GM12878 (cell line): ENCODE measurements around the gene RASGRP2.

Experiments
- ATF3 ChIP-seq: IDR thresholded peaks from 2 replicates; pipeline ENCODE4 v1.6.1; 2011; ENCODE audit warnings: low read depth, mild to moderate bottlenecking, low read length, moderate library complexity, borderline replicate concordance; ENCODE audit errors: extremely low read depth
- BCL3 ChIP-seq: IDR thresholded peaks from 2 replicates; pipeline ENCODE4 v1.6.1; 2011; ENCODE audit warnings: borderline replicate concordance, low read depth, mild to moderate bottlenecking, moderate library complexity, low read length; ENCODE audit not compliant: insufficient read depth, poor library complexity, severe bottlenecking
- CTCF ChIP-seq, 3 experiments: IDR thresholded peaks in 2 of 3; conservative IDR thresholded peaks in 1 of 3; 2 replicates each; pipeline ENCODE4 v1.5.1; 2011; ENCODE audit warnings: low read depth in 3 of 3, low read length in 3 of 3, mild to moderate bottlenecking in 3 of 3, control low read depth in 2 of 3, moderate library complexity in 2 of 3, inconsistent platforms in 1 of 3, mixed read lengths in 1 of 3; ENCODE audit not compliant: control insufficient read depth in 2 of 3, insufficient read depth in 1 of 3; ENCODE audit errors: extremely low read depth in 1 of 3
- HDAC2 ChIP-seq: fragments of 200-600 bp; sonication (generic); IDR thresholded peaks from 2 replicates; pipeline ENCODE4 v1.6.1; 2017
- MTA3 ChIP-seq: IDR thresholded peaks from 2 replicates; pipeline ENCODE4 v1.6.1; 2012; ENCODE audit warnings: low read length, inconsistent platforms, borderline replicate concordance
- NRF1 ChIP-seq: conservative IDR thresholded peaks from 2 replicates; pipeline ENCODE4 v1.6.1; 2011; ENCODE audit warnings: mild to moderate bottlenecking, low read depth, low read length, improper control_type of control experiment
- POLR2A ChIP-seq: IDR thresholded peaks from 2 replicates; pipeline ENCODE4 v1.6.1; 2011; ENCODE audit warnings: low read depth, mild to moderate bottlenecking, low read length
- POU2F2 ChIP-seq: IDR thresholded peaks from 3 replicates; pipeline ENCODE4 v1.6.1; 2011; ENCODE audit warnings: low read depth, mild to moderate bottlenecking, low read length, borderline replicate concordance
- RAD21 ChIP-seq: IDR thresholded peaks from 2 replicates; pipeline ENCODE4 v1.6.1; 2011; ENCODE audit warnings: mild to moderate bottlenecking, low read depth, low read length, moderate library complexity; ENCODE audit not compliant: insufficient read depth
- SMC3 ChIP-seq: IDR thresholded peaks from 2 replicates; pipeline ENCODE4 v1.6.1; 2011; ENCODE audit warnings: low read length, improper control_type of control experiment, borderline replicate concordance
- STAT1 ChIP-seq: fragments of 450-650 bp; conservative IDR thresholded peaks from 2 replicates; pipeline ENCODE4 v1.6.1; 2014; ENCODE audit warnings: antibody characterized with exemption, mild to moderate bottlenecking
- TBL1XR1 ChIP-seq: IDR thresholded peaks from 2 replicates; pipeline ENCODE4 v1.6.1; 2012; ENCODE audit warnings: low read depth, low read length, improper control_type of control experiment
- USF1 ChIP-seq: IDR thresholded peaks from 2 replicates; pipeline ENCODE4 v1.6.1; 2011; ENCODE audit warnings: borderline replicate concordance, low read depth, mild to moderate bottlenecking, moderate library complexity, mixed read lengths, low read length; ENCODE audit not compliant: insufficient read depth; ENCODE audit errors: extremely low read length
- ZNF592 ChIP-seq: fragments of 450-650 bp; IDR thresholded peaks from 2 replicates; pipeline ENCODE4 v1.6.1; 2017; ENCODE audit warnings: mild to moderate bottlenecking, moderate library complexity

- TF ChIP-seq BCL3 (no peak), HDAC2 (no peak), STAT1 (no peak), SMC3 (no peak), NRF1 (no peak), CTCF (IDR thresholded peaks at IDR 0.05 in 2 of 3, conservative IDR thresholded peaks at IDR 0.05 in 1 of 3; ENCODE audit: control insufficient read depth in 2 of 3, extremely low read depth in 1 of 3, insufficient read depth in 1 of 3, low read depth in 3 of 3, low read length in 3 of 3) (no peak), ZNF592 (no peak), ATF3 (no peak), POLR2A (no peak), USF1 (no peak), POU2F2 (no peak), TBL1XR1 (no peak), MTA3 (no peak), RAD21 (no peak)
Measured at GRCh38 chr11:64724863-64725532, 18.9 kb downstream of the RASGRP2 start.
